HEK293 (cell line): Measurements from ENCODE around the gene KIAA0513.

Experiments
- CTCF ChIP-seq: fragments of 450-650 bp; formaldehyde crosslinking; IDR thresholded peaks from 2 replicates; pipeline ENCODE4 v1.5.1; 2016; ENCODE audit warnings: missing biosample characterization, missing genetic modification characterization
- ELK4 ChIP-seq: IDR thresholded peaks from 2 replicates; pipeline ENCODE4 v1.6.1; 2011; ENCODE audit warnings: mild to moderate bottlenecking, low read depth, low read length, borderline replicate concordance
- MZF1 ChIP-seq: fragments of 450-650 bp; formaldehyde crosslinking; IDR thresholded peaks from 2 replicates; pipeline ENCODE4 v1.5.1; 2017; ENCODE audit warnings: missing biosample characterization, missing genetic modification characterization, borderline replicate concordance
- ZBTB26 ChIP-seq: fragments of 450-650 bp; formaldehyde crosslinking; optimal IDR thresholded peaks from 2 replicates; pipeline ENCODE3; 2016; ENCODE audit warnings: missing biosample characterization, mild to moderate bottlenecking, missing genetic modification characterization
- ZNF121 ChIP-seq: fragments of 450-650 bp; formaldehyde crosslinking; IDR thresholded peaks from 2 replicates; pipeline ENCODE4 v1.5.1; 2016; ENCODE audit warnings: missing biosample characterization, missing genetic modification characterization
- ZNF274 ChIP-seq, 2 experiments: fragments of 200-500 bp in 1 of 2; fragments of 450-650 bp in 1 of 2; sonication (Bioruptor generic) in 1 of 2; formaldehyde crosslinking in 1 of 2; IDR thresholded peaks; 2 replicates each; pipeline versions ENCODE4 v1.5.1 to v1.6.1; 2014 to 2016; ENCODE audit warnings: borderline replicate concordance in 1 of 2, inconsistent platforms in 1 of 2, low read length in 1 of 2, missing biosample characterization in 1 of 2, missing genetic modification characterization in 1 of 2

- TF ChIP-seq ZBTB26 (tag by site-specific recombination): no peak
- TF ChIP-seq CTCF (tag by site-specific recombination): no peak
- TF ChIP-seq ZNF274 (IDR thresholded peaks at IDR 0.05; ENCODE audit: low read length): no peak
- no peak for TF ChIP-seq ZNF274 (tag by site-specific recombination; IDR thresholded peaks at IDR 0.05; ENCODE audit: borderline replicate concordance)
- no peak for TF ChIP-seq ELK4
- TF ChIP-seq ZNF121 (tag by site-specific recombination): no peak
- TF ChIP-seq MZF1: no peak
Measured at GRCh38 chr16:85127379-85127723, 99.8 kb downstream of the KIAA0513 start.
